ENCODE measurements around the gene RTKN.

GRCh38 chr2:74424139-74424992, 17.4 kb downstream of the RTKN start:
- no peak for TF ChIP-seq CTCF (IDR thresholded peaks at IDR 0.05)
- TF ChIP-seq POLR2A (IDR thresholded peaks at IDR 0.05) = no peak

Data from lower leg skin (tissue), 3 donors.